Measurements from ENCODE around the gene PIM3.
"Not testable (repeated sequence)": the region's sequence is repeated elsewhere in the genome, so short reads cannot be mapped to it uniquely, and the experiment has no call there.

The PIM3 gene

GRCh38 chr22:49943405-49943765 lies 17.2 kb upstream of the PIM3 start:
- ChIA-PET CTCF (interaction anchor here (1.0 kb wide), 1 partner anchor 8 kb away, joined by 3 read pairs; no protein-coding TSS in a partner anchor), POLR2A (no interaction called here)
- no peak for DNase-seq (ENCODE audit: extremely low spot score)
- no peak for TF ChIP-seq SP1 (IDR thresholded peaks at IDR 0.05)
- TF ChIP-seq FOXK2 (IDR thresholded peaks at IDR 0.05): no peak
- TF ChIP-seq TARDBP (IDR thresholded peaks at IDR 0.05): no peak
- no peak for TF ChIP-seq ELF4 (IDR thresholded peaks at IDR 0.05)
- no peak for TF ChIP-seq FOXA1 (IDR thresholded peaks at IDR 0.05)
- no peak for TF ChIP-seq ZNF384 (IDR thresholded peaks at IDR 0.05)
- no peak for TF ChIP-seq CTBP1 (IDR thresholded peaks at IDR 0.05; ENCODE audit: borderline replicate concordance)
- TF ChIP-seq BHLHE40 (IDR thresholded peaks at IDR 0.05; ENCODE audit: borderline replicate concordance): no peak
- no peak for TF ChIP-seq PKNOX1 (IDR thresholded peaks at IDR 0.05)
- TF ChIP-seq NFRKB (IDR thresholded peaks at IDR 0.05): no peak
- TF ChIP-seq LEF1 (IDR thresholded peaks at IDR 0.05; ENCODE audit: borderline replicate concordance): no peak
- no peak for TF ChIP-seq FOXM1 (IDR thresholded peaks at IDR 0.05; ENCODE audit: borderline replicate concordance)
- no peak for TF ChIP-seq L3MBTL2 (conservative IDR thresholded peaks at IDR 0.05)
- TF ChIP-seq SUZ12 (IDR thresholded peaks at IDR 0.05): no peak
- TF ChIP-seq HDGF (IDR thresholded peaks at IDR 0.05; ENCODE audit: borderline replicate concordance): no peak
- TF ChIP-seq ARNT (IDR thresholded peaks at IDR 0.05): no peak

- CTCF ChIA-PET: interaction anchor here (1.0 kb wide), 1 partner anchor 8 kb away, joined by 3 read pairs; no protein-coding TSS in a partner anchor
- TF ChIP-seq SP1 (IDR thresholded peaks at IDR 0.05) (no peak), L3MBTL2 (conservative IDR thresholded peaks at IDR 0.05) (no peak), ARNT (IDR thresholded peaks at IDR 0.05) (no peak), TARDBP (IDR thresholded peaks at IDR 0.05) (no peak), ELF4 (IDR thresholded peaks at IDR 0.05) (no peak), HDGF (IDR thresholded peaks at IDR 0.05; ENCODE audit: borderline replicate concordance) (no peak), SUZ12 (IDR thresholded peaks at IDR 0.05) (no peak)
These were observed 16.7 kb upstream of the PIM3 start for GRCh38 chr22:49943771-49944398.

GRCh38 chr22:49944399-49944891 lies 16.1 kb upstream of the PIM3 start:
- POLR2A ChIA-PET: no interaction called here
- TF ChIP-seq HDGF (IDR thresholded peaks at IDR 0.05; ENCODE audit: borderline replicate concordance) (no peak), BHLHE40 (IDR thresholded peaks at IDR 0.05; ENCODE audit: borderline replicate concordance) (no peak), SUZ12 (IDR thresholded peaks at IDR 0.05) (no peak), LEF1 (IDR thresholded peaks at IDR 0.05; ENCODE audit: borderline replicate concordance) (no peak), ELF4 (IDR thresholded peaks at IDR 0.05) (no peak), PKNOX1 (IDR thresholded peaks at IDR 0.05) (no peak), FOXM1 (IDR thresholded peaks at IDR 0.05; ENCODE audit: borderline replicate concordance) (no peak), ARNT (IDR thresholded peaks at IDR 0.05) (no peak), CTBP1 (IDR thresholded peaks at IDR 0.05; ENCODE audit: borderline replicate concordance) (no peak), NFRKB (IDR thresholded peaks at IDR 0.05) (no peak), FOXA1 (IDR thresholded peaks at IDR 0.05) (no peak), ZNF384 (IDR thresholded peaks at IDR 0.05) (no peak), L3MBTL2 (conservative IDR thresholded peaks at IDR 0.05) (no peak), FOXK2 (IDR thresholded peaks at IDR 0.05) (no peak), SP1 (IDR thresholded peaks at IDR 0.05) (no peak)
- CTCF ChIA-PET: no interaction called here
- no peak for DNase-seq (ENCODE audit: extremely low spot score)

More at GRCh38 chr22:49943771-49944398, 16.7 kb upstream of the PIM3 start:
- DNase-seq (ENCODE audit: extremely low spot score): no peak
- POLR2A ChIA-PET: no interaction called here

GRCh38 chr22:49945042-49945794 lies 15.4 kb upstream of the PIM3 start:
- DNase-seq (ENCODE audit: extremely low spot score); CTCF ChIA-PET; POLR2A ChIA-PET: not testable (repeated sequence)

- ChIA-PET CTCF (interaction anchor here (1.1 kb wide), 1 partner anchor 196 kb away, joined by 3 read pairs; no protein-coding TSS in a partner anchor), POLR2A (interaction anchor here (1.5 kb wide), 1 partner anchor 14 kb away, joined by 9 read pairs; the partner anchor contains the start of gene PIM3)
- no peak for DNase-seq (ENCODE audit: extremely low spot score)
- no peak for TF ChIP-seq HDGF (IDR thresholded peaks at IDR 0.05; ENCODE audit: borderline replicate concordance)
These were observed 13.8 kb upstream of the PIM3 start for GRCh38 chr22:49946612-49947295.

- DNase-seq (ENCODE audit: extremely low spot score): no peak
- ChIA-PET CTCF (interaction anchor here (1.1 kb wide), 1 partner anchor 195 kb away, joined by 3 read pairs; no protein-coding TSS in a partner anchor), POLR2A (interaction anchor here (1.5 kb wide), 1 partner anchor 13 kb away, joined by 9 read pairs; the partner anchor contains the start of gene PIM3)
- TF ChIP-seq FOXM1 (IDR thresholded peaks at IDR 0.05; ENCODE audit: borderline replicate concordance) (no peak), LEF1 (IDR thresholded peaks at IDR 0.05; ENCODE audit: borderline replicate concordance) (no peak), HDGF (IDR thresholded peaks at IDR 0.05; ENCODE audit: borderline replicate concordance) (no peak)
These were observed 13.3 kb upstream of the PIM3 start for GRCh38 chr22:49947296-49947622.

Data from HEK293T (cell line).